ENCODE data around the gene ATAD1. TPM values are rescaled to one million over a fixed set of nuclear protein-coding genes. Genes with fewer than 3 reads are reported as not detected.

The ATAD1 gene
- total and polyA plus RNA-seq, 2 donors (not counting 1 experiment from before 2014, with no cell fraction given), result 34.7 to 49.0 TPM

DNA sequence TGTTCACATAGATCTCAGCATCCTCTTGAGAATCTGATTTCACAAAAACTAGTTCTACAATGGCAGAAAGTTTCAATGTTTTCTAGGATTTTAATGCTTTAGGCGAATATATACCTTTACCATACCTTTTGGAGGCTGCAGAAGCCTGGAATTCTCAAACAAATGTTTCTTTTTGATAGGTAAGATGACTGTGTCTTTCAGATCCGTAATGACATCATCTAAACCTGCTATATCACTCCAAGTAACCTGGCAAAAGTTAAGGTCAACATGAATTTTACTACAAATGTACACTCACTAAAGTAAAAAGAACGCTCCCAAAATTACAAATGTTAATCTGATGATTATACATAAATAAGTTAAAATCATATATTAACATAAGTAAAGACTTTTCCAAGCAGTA, 27.8 kb downstream of the ATAD1 start:
- no peak overlapping the region for H3K4me3 ChIP-seq (replicated peaks in 1 of 4; ENCODE audit: control extremely low read depth in 1 of 4, insufficient read depth in 1 of 4, low read depth in 3 of 4, low read length in 4 of 4)
- H3K27me3 ChIP-seq (ENCODE audit: control insufficient read depth, insufficient read depth, low read length), result no peaks in the 10 kb centered on the region
- H2AFZ ChIP-seq (ENCODE audit: low read length), result no peak overlapping the region
- H3K4me1 ChIP-seq (ENCODE audit: control insufficient read depth, extremely low read depth, insufficient read depth, low read length), result no peaks in the 10 kb centered on the region
- no peak for DNase-seq (ENCODE audit: low read depth in 2 of 2)
- H3K79me2 ChIP-seq (ENCODE audit: control insufficient read depth, insufficient read depth, low read length), result no peaks in the 10 kb centered on the region
- H3K36me3 ChIP-seq (ENCODE audit: control insufficient read depth, insufficient read depth, low read length), result peaks cover 3% of the 10 kb centered on the region
- H4K20me1 ChIP-seq (ENCODE audit: control insufficient read depth, extremely low read depth, insufficient read depth, low read length), result no peaks in the 10 kb centered on the region
- no peak overlapping the region for H3K9ac ChIP-seq (ENCODE audit: insufficient read depth, low read length)
- H3K9me3 ChIP-seq (ENCODE audit: control insufficient read depth, insufficient read depth, low read depth, low read length), result no peaks in the 10 kb centered on the region
- H3K27ac ChIP-seq (ENCODE audit: insufficient read depth, low read length), result no peak overlapping the region
- TF ChIP-seq, protein P1, sequence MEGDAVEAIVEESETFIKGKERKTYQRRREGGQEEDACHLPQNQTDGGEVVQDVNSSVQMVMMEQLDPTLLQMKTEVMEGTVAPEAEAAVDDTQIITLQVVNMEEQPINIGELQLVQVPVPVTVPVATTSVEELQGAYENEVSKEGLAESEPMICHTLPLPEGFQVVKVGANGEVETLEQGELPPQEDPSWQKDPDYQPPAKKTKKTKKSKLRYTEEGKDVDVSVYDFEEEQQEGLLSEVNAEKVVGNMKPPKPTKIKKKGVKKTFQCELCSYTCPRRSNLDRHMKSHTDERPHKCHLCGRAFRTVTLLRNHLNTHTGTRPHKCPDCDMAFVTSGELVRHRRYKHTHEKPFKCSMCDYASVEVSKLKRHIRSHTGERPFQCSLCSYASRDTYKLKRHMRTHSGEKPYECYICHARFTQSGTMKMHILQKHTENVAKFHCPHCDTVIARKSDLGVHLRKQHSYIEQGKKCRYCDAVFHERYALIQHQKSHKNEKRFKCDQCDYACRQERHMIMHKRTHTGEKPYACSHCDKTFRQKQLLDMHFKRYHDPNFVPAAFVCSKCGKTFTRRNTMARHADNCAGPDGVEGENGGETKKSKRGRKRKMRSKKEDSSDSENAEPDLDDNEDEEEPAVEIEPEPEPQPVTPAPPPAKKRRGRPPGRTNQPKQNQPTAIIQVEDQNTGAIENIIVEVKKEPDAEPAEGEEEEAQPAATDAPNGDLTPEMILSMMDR (conservative IDR thresholded peaks at IDR 0.05 in 1 of 2, IDR thresholded peaks at IDR 0.05 in 1 of 2; ENCODE audit: low read depth in 1 of 2, low read length in 2 of 2), result no peak
- no peak for TF ChIP-seq EZH2 (IDR thresholded peaks at IDR 0.05; ENCODE audit: low read length, missing control alignments)
- no peak overlapping the region for H3K4me2 ChIP-seq (ENCODE audit: extremely low read depth, insufficient read depth, low read length)

DNA sequence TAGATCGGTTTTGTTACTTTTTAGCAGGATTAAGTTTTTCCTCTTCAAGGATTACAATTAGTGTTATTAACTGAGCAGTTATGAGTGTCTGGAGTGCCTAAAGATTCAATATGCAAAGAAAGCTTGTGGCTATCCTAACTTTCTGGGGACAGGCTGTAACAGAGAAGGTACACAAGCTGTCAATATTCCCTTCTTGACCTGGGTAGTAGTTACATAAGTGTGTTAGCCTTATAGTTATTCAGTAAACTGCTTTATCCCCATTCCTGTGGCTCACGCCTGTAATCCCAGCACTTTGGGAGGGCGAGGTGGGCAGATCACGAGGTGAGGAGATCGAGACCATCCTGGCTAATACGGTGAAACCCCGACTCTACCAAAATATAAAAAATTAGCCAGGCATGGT, 31.6 kb downstream of the ATAD1 start:
- no peaks in the 10 kb centered on the region for H3K36me3 ChIP-seq (ENCODE audit: control insufficient read depth, insufficient read depth, low read length)
- H4K20me1 ChIP-seq (ENCODE audit: control insufficient read depth, extremely low read depth, insufficient read depth, low read length), result no peaks in the 10 kb centered on the region
- H3K9ac ChIP-seq (ENCODE audit: insufficient read depth, low read length), result no peak overlapping the region
- no peaks in the 10 kb centered on the region for H3K9me3 ChIP-seq (ENCODE audit: control insufficient read depth, insufficient read depth, low read depth, low read length)
- H3K27ac ChIP-seq (ENCODE audit: insufficient read depth, low read length), result no peak overlapping the region
- no peak overlapping the region for H3K4me2 ChIP-seq (ENCODE audit: extremely low read depth, insufficient read depth, low read length)
- TF ChIP-seq, protein P1 (conservative IDR thresholded peaks at IDR 0.05 in 1 of 2, IDR thresholded peaks at IDR 0.05 in 1 of 2; ENCODE audit: low read depth in 1 of 2, low read length in 2 of 2), result no peak
- TF ChIP-seq EZH2 (IDR thresholded peaks at IDR 0.05; ENCODE audit: low read length, missing control alignments), result no peak
- no peaks in the 10 kb centered on the region for H3K79me2 ChIP-seq (ENCODE audit: control insufficient read depth, insufficient read depth, low read length)
- H3K4me1 ChIP-seq (ENCODE audit: control insufficient read depth, extremely low read depth, insufficient read depth, low read length), result no peaks in the 10 kb centered on the region
- no peaks in the 10 kb centered on the region for H3K27me3 ChIP-seq (ENCODE audit: control insufficient read depth, insufficient read depth, low read length)
- DNase-seq (ENCODE audit: low read depth in 2 of 2), result no peak
- H2AFZ ChIP-seq (ENCODE audit: low read length), result no peak overlapping the region
- H3K4me3 ChIP-seq (replicated peaks in 1 of 4; ENCODE audit: control extremely low read depth in 1 of 4, insufficient read depth in 1 of 4, low read depth in 3 of 4, low read length in 4 of 4), result no peak overlapping the region

DNA sequence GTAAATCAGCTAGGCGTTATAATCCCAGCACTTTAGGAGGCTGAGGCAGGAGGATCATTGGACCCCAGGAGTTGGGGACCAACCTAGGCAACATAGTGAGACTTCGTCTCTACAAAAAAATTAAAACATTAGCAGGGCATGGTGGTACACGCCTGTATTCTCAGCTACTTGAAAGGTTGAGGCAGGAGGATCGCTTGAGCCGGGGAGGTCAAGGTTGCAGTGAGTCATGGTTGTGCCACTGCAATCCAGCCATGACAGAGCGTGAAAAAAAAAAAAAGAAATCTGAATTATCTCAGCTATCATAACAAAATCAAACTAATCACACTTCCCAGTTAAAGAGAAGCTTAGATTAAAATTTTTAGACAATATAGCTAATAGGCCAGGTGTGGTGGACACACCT, 35.3 kb downstream of the ATAD1 start:
- H2AFZ ChIP-seq (ENCODE audit: low read length), result no peak overlapping the region

More for the DNA sequence above, 35.3 kb downstream of the ATAD1 start:
- no peak overlapping the region for H3K27ac ChIP-seq (ENCODE audit: insufficient read depth, low read length)
- H3K9ac ChIP-seq (ENCODE audit: insufficient read depth, low read length), result no peak overlapping the region
- no peaks in the 10 kb centered on the region for H3K4me1 ChIP-seq (ENCODE audit: control insufficient read depth, extremely low read depth, insufficient read depth, low read length)
- no peaks in the 10 kb centered on the region for H4K20me1 ChIP-seq (ENCODE audit: control insufficient read depth, extremely low read depth, insufficient read depth, low read length)
- H3K4me3 ChIP-seq (replicated peaks in 1 of 4; ENCODE audit: control extremely low read depth in 1 of 4, insufficient read depth in 1 of 4, low read depth in 3 of 4, low read length in 4 of 4), result no peak overlapping the region
- no peaks in the 10 kb centered on the region for H3K79me2 ChIP-seq (ENCODE audit: control insufficient read depth, insufficient read depth, low read length)
- no peaks in the 10 kb centered on the region for H3K27me3 ChIP-seq (ENCODE audit: control insufficient read depth, insufficient read depth, low read length)
- no peak for TF ChIP-seq EZH2 (IDR thresholded peaks at IDR 0.05; ENCODE audit: low read length, missing control alignments)
- no peaks in the 10 kb centered on the region for H3K9me3 ChIP-seq (ENCODE audit: control insufficient read depth, insufficient read depth, low read depth, low read length)
- H3K4me2 ChIP-seq (ENCODE audit: extremely low read depth, insufficient read depth, low read length), result no peak overlapping the region
- H3K36me3 ChIP-seq (ENCODE audit: control insufficient read depth, insufficient read depth, low read length), result no peaks in the 10 kb centered on the region
- no peak for DNase-seq (ENCODE audit: low read depth in 2 of 2)

Data from fibroblast of lung (primary cell).